Small intestine (tissue), 7 donors: ENCODE measurements around the gene ARHGAP1. TPM values are rescaled to one million over a fixed set of nuclear protein-coding genes. Genes with fewer than 3 reads are reported as not detected.

Experiments used
- DNase-seq, 2 donors: peaks; one replicate each; pipeline versions ENCODE4 v3.0.0 to v3.0.0-alpha.2; 2013
- FAIRE-seq: peaks from 2 replicates; lab custom pipeline; 2012; peaks lifted over from hg19 to GRCh38; lab: Jason Lieb, UNC
- H3K27ac ChIP-seq, 3 donors: one replicate each; pipeline ENCODE4 v1.5.1; 2013; ENCODE audit warnings: low read length in 2 of 3, mild to moderate bottlenecking in 2 of 3, control low read depth in 1 of 3, inconsistent platforms in 1 of 3, low read depth in 1 of 3, moderate library complexity in 1 of 3
- H3K27me3 ChIP-seq, 3 donors: one replicate each; pipeline ENCODE4 v1.6.1; 2013; ENCODE audit warnings: low read length in 3 of 3, inconsistent platforms in 1 of 3; ENCODE audit not compliant: control insufficient read depth in 3 of 3, insufficient read depth in 3 of 3
- H3K36me3 ChIP-seq, 3 donors: one replicate each; pipeline ENCODE4 v1.6.1; 2013; ENCODE audit warnings: low read length in 3 of 3, inconsistent platforms in 1 of 3, low read depth in 1 of 3, mild to moderate bottlenecking in 1 of 3, moderate library complexity in 1 of 3; ENCODE audit not compliant: control insufficient read depth in 3 of 3, insufficient read depth in 2 of 3
- H3K4me1 ChIP-seq, 3 donors: one replicate each; pipeline ENCODE4 v1.6.1; 2013; ENCODE audit warnings: low read length in 2 of 3, inconsistent platforms in 1 of 3, low read depth in 1 of 3, mild to moderate bottlenecking in 1 of 3, moderate library complexity in 1 of 3; ENCODE audit not compliant: control insufficient read depth in 3 of 3, insufficient read depth in 2 of 3
- H3K4me3 ChIP-seq, 3 donors: one replicate each; pipeline ENCODE4 v1.5.1; 2013; ENCODE audit warnings: low read length in 3 of 3, control low read depth in 1 of 3, inconsistent platforms in 1 of 3, low read depth in 1 of 3, mild to moderate bottlenecking in 1 of 3, moderate library complexity in 1 of 3
- H3K9me3 ChIP-seq, 2 donors: one replicate each; pipeline ENCODE4 v1.6.1; 2013; ENCODE audit warnings: low read depth in 1 of 2, low read length in 1 of 2; ENCODE audit not compliant: control insufficient read depth in 2 of 2, insufficient read depth in 1 of 2
- WGBS, 3 donors: extraction: QIAGEN DNeasy Blood & Tissue Kit; methylation state at CpG; one replicate each; pipeline ENCODE4 v1.1.7; 2013; 5-methylcytosine and 5-hydroxymethylcytosine counted together
- polyA plus RNA-seq, 4 donors: library from polyadenylated mRNA; stranded (reverse) in 3 of 4; unstranded in 1 of 4; fragments of 200-250 nt in 3 of 4; fragments of 120-200 nt in 1 of 4; gene quantifications; one replicate each; pipeline versions ENCODE4 v1.2.1 to v1.2.3, GENCODE V29; 2013
- donor health status: healthy with polysubstance abuse.
- donor health status: control.
- donor health status: control.
- donor health status: Bipolar disorder and iron deficiency.
- donor health status: healthy.

Gene ARHGAP1
- polyA plus RNA-seq, 4 donors: 18.6 to 49.0 (median 26.0) TPM

GRCh38 chr11:46662366-46662765 lies 38.1 kb downstream of the ARHGAP1 start:
- DNase-seq: no peak
- Histone ChIP-seq H3K36me3 (peaks cover 21 to 67% (median 38%) of the 10 kb centered on the region in 3 donors), H3K9me3 (no peaks in the 10 kb centered on the region)

GRCh38 chr11:46661836-46662235 lies 38.6 kb downstream of the ARHGAP1 start:
- H3K4me1 ChIP-seq: peaks cover 0 to 5% (median 0%) of the 10 kb centered on the region in 3 donors
- no peaks in the 10 kb centered on the region for H3K27me3 ChIP-seq
- FAIRE-seq (no peak), DNase-seq (no peak)
- H3K9me3 ChIP-seq: no peaks in the 10 kb centered on the region
- H3K27ac ChIP-seq: no peak overlapping the region
- no peak overlapping the region for H3K4me3 ChIP-seq
- peaks cover 21 to 67% (median 38%) of the 10 kb centered on the region in 3 donors for H3K36me3 ChIP-seq

More at GRCh38 chr11:46662366-46662765, 38.1 kb downstream of the ARHGAP1 start:
- Histone ChIP-seq H3K4me3 (no peak overlapping the region), H3K27ac (no peak overlapping the region), H3K27me3 (no peaks in the 10 kb centered on the region), H3K4me1 (peaks cover 0 to 5% (median 0%) of the 10 kb centered on the region in 3 donors)
- FAIRE-seq: no peak

GRCh38 chr11:46659908-46660307 lies 40.5 kb downstream of the ARHGAP1 start:
- peak in 1 of 2 donors; percentile 29 for DNase-seq
- FAIRE-seq: no peak
- Histone ChIP-seq H3K4me3 (no peak overlapping the region), H3K4me1 (peaks cover 0 to 5% (median 0%) of the 10 kb centered on the region in 3 donors), H3K27ac (no peak overlapping the region), H3K27me3 (no peaks in the 10 kb centered on the region), H3K9me3 (no peaks in the 10 kb centered on the region), H3K36me3 (peaks cover 17 to 58% (median 34%) of the 10 kb centered on the region in 3 donors)
- 96 to 100% (median 96%) methylated on average over 1 of the region's 1 CpG for WGBS, 3 donors

- 90 to 96% (median 91%) methylated on average over 4 of the region's 4 CpGs for WGBS, 3 donors
- H3K4me1 ChIP-seq: peaks cover 0 to 5% (median 0%) of the 10 kb centered on the region in 3 donors
- no peaks in the 10 kb centered on the region for H3K27me3 ChIP-seq
- no peak for DNase-seq
- H3K36me3 ChIP-seq: peaks cover 17 to 53% (median 31%) of the 10 kb centered on the region in 3 donors
- no peaks in the 10 kb centered on the region for H3K9me3 ChIP-seq
- FAIRE-seq: no peak
- H3K27ac ChIP-seq: no peak overlapping the region
- no peak overlapping the region for H3K4me3 ChIP-seq
These were observed 42.2 kb downstream of the ARHGAP1 start for GRCh38 chr11:46658259-46658658.

- Histone ChIP-seq H3K36me3 (peaks cover 13 to 54% (median 28%) of the 10 kb centered on the region in 3 donors), H3K9me3 (no peaks in the 10 kb centered on the region), H3K27ac (no peak overlapping the region), H3K4me3 (no peak overlapping the region), H3K4me1 (peaks cover 0 to 5% (median 0%) of the 10 kb centered on the region in 3 donors), H3K27me3 (no peaks in the 10 kb centered on the region)
- no peak for DNase-seq
- 93 to 97% (median 95%) methylated on average over 3 of the region's 3 CpGs for WGBS, 3 donors
- FAIRE-seq: no peak
These were observed 43.2 kb downstream of the ARHGAP1 start for GRCh38 chr11:46657186-46657585.

GRCh38 chr11:46655631-46656030 lies 44.8 kb downstream of the ARHGAP1 start:
- H3K36me3 ChIP-seq: peaks cover 13 to 53% (median 30%) of the 10 kb centered on the region in 3 donors
- 92 to 95% (median 95%) methylated on average over 4 of the region's 4 CpGs for WGBS, 3 donors

GRCh38 chr11:46649180-46649738 lies 51.2 kb downstream of the ARHGAP1 start:
- H3K4me3 ChIP-seq: no peak overlapping the region
- FAIRE-seq (no peak), DNase-seq (no peak)
- no peaks in the 10 kb centered on the region for H3K4me1 ChIP-seq
- H3K9me3 ChIP-seq: no peaks in the 10 kb centered on the region
- WGBS, 3 donors: 59 to 90% (median 90%) methylated on average over 2 of the region's 2 CpGs
- H3K27ac ChIP-seq: peak overlapping the region in 2 of 3 donors; percentile 16 to 18
- no peaks in the 10 kb centered on the region for H3K27me3 ChIP-seq
- peaks cover 6 to 49% (median 23%) of the 10 kb centered on the region in 3 donors for H3K36me3 ChIP-seq

More at GRCh38 chr11:46655631-46656030, 44.8 kb downstream of the ARHGAP1 start:
- no peaks in the 10 kb centered on the region for H3K27me3 ChIP-seq
- no peak overlapping the region for H3K27ac ChIP-seq
- no peaks in the 10 kb centered on the region for H3K9me3 ChIP-seq
- FAIRE-seq: no peak
- no peak for DNase-seq
- H3K4me1 ChIP-seq: peaks cover 0 to 5% (median 0%) of the 10 kb centered on the region in 3 donors
- H3K4me3 ChIP-seq: no peak overlapping the region

- DNase-seq: no peak
- no peak overlapping the region for H3K27ac ChIP-seq
- no peak for FAIRE-seq
- peaks cover 0 to 14% (median 3%) of the 10 kb centered on the region in 3 donors for H3K4me1 ChIP-seq
- no peaks in the 10 kb centered on the region for H3K9me3 ChIP-seq
- H3K4me3 ChIP-seq: no peak overlapping the region
- H3K27me3 ChIP-seq: no peaks in the 10 kb centered on the region
- H3K36me3 ChIP-seq: peaks cover 4 to 32% (median 14%) of the 10 kb centered on the region in 3 donors
These were observed 56.4 kb downstream of the ARHGAP1 start for GRCh38 chr11:46643986-46644385.
